HepG2 (cell line): ENCODE measurements around the gene KCNMA1. TPM values are rescaled to one million over a fixed set of nuclear protein-coding genes. Genes with fewer than 3 reads are reported as not detected.
A peak's percentile ranks its signal among the peaks of the same experiment; 100 is the strongest.

Experiments used
- ATAC-seq: fragments of 200-7000 bp; cut with Tn5 transposase; 3 replicates; pipeline ENCODE4 v1.9.1; 2020; ENCODE audit warnings: mild to moderate bottlenecking, moderate library complexity
- BruUV-seq: library from RNA; stranded (reverse); fragments of 400-500 nt; replicated peaks from 2 replicates; lab custom pipeline; 2021; lab: Mats Ljungman, UMichigan
- CTCF ChIA-PET: fragments of 300-600 bp; formaldehyde crosslinking; extraction: SDS; loops from one replicate; lab custom pipeline; 2021; ENCODE audit warnings: low total read pairs, inconsistent platforms, low intra/inter-chr PET ratio; lab: Yijun Ruan, JAX
- POLR2A ChIA-PET: fragments of 350-600 bp; sonication (Branson Sonifier 250); formaldehyde crosslinking; loops from one replicate; lab custom pipeline; 2020; ENCODE audit warnings: antibody characterized with exemption, inconsistent platforms; lab: Yijun Ruan, JAX
- DNase-seq: peaks from one replicate; pipeline ENCODE4 v3.0.0-alpha.2; 2015; ENCODE audit warnings: low spot score
- FAIRE-seq: peaks from 3 replicates; lab custom pipeline; 2011; peaks lifted over from hg19 to GRCh38; lab: Jason Lieb, UNC
- H2AFZ ChIP-seq: one replicate; pipeline ENCODE4 v1.6.1; 2011; ENCODE audit warnings: low read length, inconsistent platforms
- H3K27ac ChIP-seq: fragments of 300-600 bp; 3 replicates; pipeline ENCODE4 v1.8.0; 2011; ENCODE audit warnings: mixed run types, mild to moderate bottlenecking, mixed read lengths, low read length, inconsistent platforms; ENCODE audit not compliant: insufficient read depth; ENCODE audit errors: extremely low read length
- H3K27me3 ChIP-seq, 2 experiments: fragments of 200-600 bp in 1 of 2; 2 replicates in 1 of 2; 3 replicates in 1 of 2; pipeline versions ENCODE4 v1.6.0 to v1.8.0; 2011; ENCODE audit warnings: low read length in 2 of 2, mild to moderate bottlenecking in 2 of 2, moderate library complexity in 2 of 2, inconsistent platforms in 1 of 2; ENCODE audit not compliant: insufficient read depth in 2 of 2, control insufficient read depth in 1 of 2
- H3K36me3 ChIP-seq, 2 experiments: fragments of 200-600 bp in 1 of 2; replicated peaks in 1 of 2; 2 replicates in 1 of 2; 3 replicates in 1 of 2; pipeline versions ENCODE4 v1.5.1 to v1.8.0; 2011; ENCODE audit warnings: low read length in 2 of 2, inconsistent platforms in 1 of 2; ENCODE audit not compliant: insufficient read depth in 2 of 2, control insufficient read depth in 1 of 2
- H3K4me1 ChIP-seq: 2 replicates; pipeline ENCODE4 v1.5.1; 2012; ENCODE audit warnings: low read length, inconsistent platforms; ENCODE audit not compliant: insufficient read depth
- H3K4me2 ChIP-seq: 2 replicates; pipeline ENCODE4 v1.6.0; 2011; ENCODE audit warnings: low read depth, low read length, inconsistent platforms
- H3K4me3 ChIP-seq, 3 experiments: fragments of 200-600 bp in 1 of 3; sonication (generic), shearing (Covaris generic) in 1 of 3; replicated peaks in 1 of 3; 2 replicates each; pipeline ENCODE4 v1.5.1; 2011 to 2016; ENCODE audit warnings: low read length in 3 of 3, inconsistent platforms in 2 of 3, low read depth in 2 of 3, mild to moderate bottlenecking in 2 of 3, control low read depth in 1 of 3, mixed read lengths in 1 of 3; ENCODE audit not compliant: insufficient read depth in 1 of 3
- H3K79me2 ChIP-seq: one replicate; pipeline ENCODE4 v1.6.1; 2011; ENCODE audit warnings: low read length, inconsistent platforms; ENCODE audit not compliant: insufficient read depth
- H3K9ac ChIP-seq: 2 replicates; pipeline ENCODE4 v1.6.0; 2011; ENCODE audit warnings: mild to moderate bottlenecking, low read depth, low read length, inconsistent platforms; ENCODE audit not compliant: insufficient read depth
- H3K9me3 ChIP-seq: 2 replicates; pipeline ENCODE4 v1.5.1; 2012; ENCODE audit warnings: mild to moderate bottlenecking, low read length
- H4K20me1 ChIP-seq: 2 replicates; pipeline ENCODE4 v1.6.0; 2011; ENCODE audit warnings: inconsistent platforms, mild to moderate bottlenecking, low read length, moderate library complexity; ENCODE audit not compliant: insufficient read depth
- CTCF ChIP-seq: sonication (generic); formaldehyde crosslinking; IDR thresholded peaks from 2 replicates; pipeline ENCODE4 v1.5.0; 2020; ENCODE audit warnings: mild to moderate bottlenecking, missing genetic modification reagents, moderate library complexity
- DRAP1 ChIP-seq: IDR thresholded peaks from 2 replicates; pipeline ENCODE4 v1.6.1; 2016; ENCODE audit warnings: missing genetic modification reagents, missing compliant biosample characterization
- RAD21 ChIP-seq: fragments of 450-650 bp; formaldehyde crosslinking; IDR thresholded peaks from 2 replicates; pipeline ENCODE4 v1.5.0; 2020; ENCODE audit warnings: mild to moderate bottlenecking
- SMC3 ChIP-seq: IDR thresholded peaks from 2 replicates; pipeline ENCODE4 v1.6.1; 2011; ENCODE audit warnings: low read length, improper control_type of control experiment
- SNAPC2 ChIP-seq: sonication (generic); formaldehyde crosslinking; IDR thresholded peaks from 2 replicates; pipeline ENCODE4 v1.8.1; 2022; ENCODE audit warnings: mild to moderate bottlenecking, missing genetic modification reagents
- SOX5 ChIP-seq: IDR thresholded peaks from 2 replicates; pipeline ENCODE4 v1.6.1; 2016; ENCODE audit warnings: borderline replicate concordance
- STAG1 ChIP-seq: sonication (generic); formaldehyde crosslinking; IDR thresholded peaks from 2 replicates; pipeline ENCODE4 v1.4.0; 2020; ENCODE audit warnings: missing genetic modification reagents
- TEAD3 ChIP-seq: optimal IDR thresholded peaks from 2 replicates; pipeline ENCODE3; 2016; ENCODE audit warnings: borderline replicate concordance
- THAP7 ChIP-seq: sonication (generic); formaldehyde crosslinking; IDR thresholded peaks from 2 replicates; pipeline ENCODE4 v1.8.1; 2023; ENCODE audit warnings: mild to moderate bottlenecking, missing genetic modification reagents
- WGBS: methylation state at CpG from one replicate; pipeline ENCODE4 v1.1.6; 2017; ENCODE audit warnings: low lambda C conversion rate; 5-methylcytosine and 5-hydroxymethylcytosine counted together
- in situ Hi-C: cut with HindIII; loops from 2 replicates; pipeline ENCODE4 v1.10.0; 2017; ENCODE audit warnings: low pct_unique_long_range_greater_than_20kb; ENCODE audit not compliant: extremely low pct_ligation_motif_present
- intact Hi-C: fragments of 100-400 bp; cut with micrococcal nuclease; formaldehyde crosslinking; loops from one replicate; pipeline ENCODE4 v1.10.0; 2022; ENCODE audit not compliant: unreplicated experiment
- polyA plus RNA-seq, 8 experiments: library from polyadenylated mRNA; depleted of rRNA in 3 of 8; stranded (reverse) in 7 of 8; unstranded in 1 of 8; fragments of >200 nt; fragmentation: Illumina TruSeq in 4 of 8; extraction: Trizol in 4 of 8; gene quantifications; 2 replicates each; pipeline versions ENCODE4 v1.2.1 to v1.2.3, GENCODE V29; 2011 to 2016; ENCODE audit warnings: low read depth in 4 of 8, missing spikeins in 1 of 8, mixed read lengths in 1 of 8; ENCODE audit not compliant: insufficient read depth in 1 of 8
- total RNA-seq, 5 experiments: library from RNA; depleted of rRNA; stranded (reverse); fragments of >200 nt; fragmentation: Illumina TruSeq; extraction: Trizol; gene quantifications; 2 replicates each; pipeline ENCODE4 v1.2.3, GENCODE V29; 2016; ENCODE audit warnings: low read depth in 1 of 5

KCNMA1 gene
- total and polyA plus RNA-seq, 2 of the 13 experiments (the other 11 are each of a cell fraction or from before 2014, with no cell fraction given), result 0.02 TPM; not detected in 1

- Histone ChIP-seq H4K20me1 (no peaks in the 10 kb centered on the region; the same call in 1 of the 2 replicates), H3K79me2 (no peaks in the 10 kb centered on the region), H3K4me3 (no peak overlapping the region), H3K9ac (no peak overlapping the region), H3K4me1 (no peaks in the 10 kb centered on the region), H3K9me3 (no peaks in the 10 kb centered on the region), H3K36me3 (no peaks in the 10 kb centered on the region), H3K27ac (no peak overlapping the region), H3K27me3 (no peaks in the 10 kb centered on the region), H2AFZ (no peak overlapping the region), H3K4me2 (no peak overlapping the region)
- ChIA-PET POLR2A (no interaction called here), CTCF (no interaction called here)
- DNase-seq (no peak), ATAC-seq (no peak)
- intact Hi-C loops (loop anchor here (5.0 to 10.0 kb wide), 2 partner anchors 337 to 589 kb away; no protein-coding TSS in a partner anchor), in situ Hi-C loops (loop anchor here (10.0 kb wide), 1 partner anchor 547 kb away; no protein-coding TSS in a partner anchor)
- BruUV-seq, result no TSS peak
- no peak for TF ChIP-seq SNAPC2 (CRISPR knock-in tag)
- TF ChIP-seq, all 625 proteins: peak for 0
- WGBS, result 3% methylated on average over 2 of the region's 2 CpGs
- no peak for FAIRE-seq
Observed at GRCh38 chr10:77168161-77168560, 469.4 kb downstream of the KCNMA1 start.

- intact Hi-C loops, result loop anchor here (1.0 to 10.0 kb wide), 4 partner anchors 23 to 592 kb away; no protein-coding TSS in a partner anchor
- CTCF ChIA-PET, result interaction anchor here (1.1 to 2.1 kb wide), 3 partner anchors 8 to 546 kb away, joined by 3 to 28 read pairs (median 6); no protein-coding TSS in a partner anchor
- H3K27ac ChIP-seq, result no peak overlapping the region
- H3K4me2 ChIP-seq, result 0 out of 2 replicates have a peak overlapping the region, but pooled peaks have one; percentile 13
- H3K9ac ChIP-seq, result no peak overlapping the region
- no peaks in the 10 kb centered on the region for H3K79me2 ChIP-seq
- ATAC-seq, result peak; percentile 80
- no peaks in the 10 kb centered on the region for H3K36me3 ChIP-seq
- H3K27me3 ChIP-seq, result 0 out of 5 replicates have a peak, but pooled peaks cover 0 to 1% of the 10 kb centered on the region in 2 experiments
- in situ Hi-C loops, result loop anchor here (10.0 kb wide), 1 partner anchor 549 kb away; no protein-coding TSS in a partner anchor
- no peak overlapping the region for H2AFZ ChIP-seq
- TF ChIP-seq THAP7 (CRISPR knock-in tag), result no peak
- peak; percentile 51 for TF ChIP-seq SMC3
- TF ChIP-seq RAD21 (CRISPR knock-in tag), result peak; percentile 35; the same call in 1 of the 2 replicates
- peak; percentile 76 for TF ChIP-seq STAG1 (CRISPR knock-in tag)
- TF ChIP-seq SOX5 (CRISPR knock-in tag), result no peak
- TF ChIP-seq DRAP1 (CRISPR knock-in tag), result no peak
- TF ChIP-seq TEAD3 (CRISPR knock-in tag), result peak; percentile 11
- peak; percentile 83 for TF ChIP-seq CTCF (CRISPR knock-in tag)
- TF ChIP-seq, all 625 proteins: peak for 5
- FAIRE-seq, result peak; percentile 93
- no TSS peak for BruUV-seq
- POLR2A ChIA-PET, result no interaction called here
- DNase-seq, result peak; percentile 40
- Histone ChIP-seq H3K4me3 (no peak overlapping the region), H4K20me1 (no peaks in the 10 kb centered on the region; the same call in 1 of the 2 replicates), H3K9me3 (no peaks in the 10 kb centered on the region), H3K4me1 (no peaks in the 10 kb centered on the region)
- 18% methylated on average over 13 of the region's 13 CpGs for WGBS
Observed at GRCh38 chr10:77165445-77166208, 472.0 kb downstream of the KCNMA1 start.
